Esophagus muscularis mucosa (tissue), 4 donors: ENCODE measurements around the gene BAHCC1. TPM values are rescaled to one million over a fixed set of nuclear protein-coding genes. Genes with fewer than 3 reads are reported as not detected.
"Not testable (repeated sequence)": the region's sequence is repeated elsewhere in the genome, so short reads cannot be mapped to it uniquely, and the experiment has no call there.

Experiments
- DNase-seq: peaks from one replicate; pipeline ENCODE4 v3.0.0-alpha.2; 2017; ENCODE audit errors: extremely low spot score
- H3K27ac ChIP-seq, 4 donors: fragments of 200-600 bp; sonication (generic); replicated peaks in 1 of 4; 1 replicate in 3 of 4; 2 replicates in 1 of 4; pipeline ENCODE4 v1.5.1; 2016 to 2019; ENCODE audit warnings: mild to moderate bottlenecking in 1 of 4
- H3K27me3 ChIP-seq, 4 donors: fragments of 200-600 bp; sonication (generic); one replicate each; pipeline versions ENCODE4 v1.5.1 to v1.6.0; 2016 to 2019
- H3K36me3 ChIP-seq, 4 donors: fragments of 200-600 bp; sonication (generic); one replicate each; pipeline ENCODE4 v1.5.1; 2016 to 2019
- H3K4me1 ChIP-seq, 4 donors: fragments of 200-600 bp; sonication (generic); one replicate each; pipeline ENCODE4 v1.5.1; 2016 to 2019
- H3K4me3 ChIP-seq, 4 donors: fragments of 200-600 bp; sonication (generic); 1 replicate in 2 of 4; 2 replicates in 2 of 4; pipeline ENCODE4 v1.5.1; 2016 to 2019; ENCODE audit warnings: mild to moderate bottlenecking in 4 of 4, moderate library complexity in 1 of 4
- H3K9me3 ChIP-seq, 4 donors: fragments of 200-600 bp; sonication (generic); 1 replicate in 3 of 4; 2 replicates in 1 of 4; pipeline ENCODE4 v1.5.1; 2016 to 2019
- EP300 ChIP-seq: sonication (generic); formaldehyde crosslinking; IDR thresholded peaks from one replicate; pipeline ENCODE4 v1.6.1; 2017; ENCODE audit warnings: antibody characterized with exemption
- POLR2A ChIP-seq: fragments of 450-650 bp; IDR thresholded peaks from one replicate; pipeline ENCODE4 v1.6.1; 2017; ENCODE audit warnings: antibody characterized with exemption, moderate library complexity, mild to moderate bottlenecking, low read depth
- POLR2AphosphoS5 ChIP-seq, 2 donors: sonication (generic); formaldehyde crosslinking; IDR thresholded peaks; one replicate each; pipeline ENCODE4 v1.6.1; 2017; ENCODE audit warnings: antibody characterized with exemption in 2 of 2
- WGBS: methylation state at CpG from one replicate; pipeline ENCODE4 v1.1.5; 2018; 5-methylcytosine and 5-hydroxymethylcytosine counted together
- intact Hi-C: fragments of 100-400 bp; cut with DNase I; formaldehyde crosslinking; loops from one replicate; pipeline ENCODE4 v1.15.1; 2023
- total RNA-seq, 4 donors: library from RNA; depleted of rRNA; stranded (reverse); fragments of >200 nt; gene quantifications; one replicate each; pipeline versions ENCODE4 v1.1.0 to v1.2.1, GENCODE V29; 2016
- TF ChIP-seq, protein P1 (sequence below), 3 experiments: fragments of 200-600 bp in 2 of 3; fragments of 450-650 bp in 1 of 3; sonication (generic) in 2 of 3; IDR thresholded peaks; one replicate each; pipeline ENCODE4 v1.5.1; 2017 to 2019; ENCODE audit warnings: antibody characterized with exemption in 3 of 3, mild to moderate bottlenecking in 2 of 3, moderate library complexity in 1 of 3

Gene BAHCC1
- total RNA-seq, 4 donors from 2014 or later = 15.9 to 38.1 (median 21.1) TPM

DNA sequence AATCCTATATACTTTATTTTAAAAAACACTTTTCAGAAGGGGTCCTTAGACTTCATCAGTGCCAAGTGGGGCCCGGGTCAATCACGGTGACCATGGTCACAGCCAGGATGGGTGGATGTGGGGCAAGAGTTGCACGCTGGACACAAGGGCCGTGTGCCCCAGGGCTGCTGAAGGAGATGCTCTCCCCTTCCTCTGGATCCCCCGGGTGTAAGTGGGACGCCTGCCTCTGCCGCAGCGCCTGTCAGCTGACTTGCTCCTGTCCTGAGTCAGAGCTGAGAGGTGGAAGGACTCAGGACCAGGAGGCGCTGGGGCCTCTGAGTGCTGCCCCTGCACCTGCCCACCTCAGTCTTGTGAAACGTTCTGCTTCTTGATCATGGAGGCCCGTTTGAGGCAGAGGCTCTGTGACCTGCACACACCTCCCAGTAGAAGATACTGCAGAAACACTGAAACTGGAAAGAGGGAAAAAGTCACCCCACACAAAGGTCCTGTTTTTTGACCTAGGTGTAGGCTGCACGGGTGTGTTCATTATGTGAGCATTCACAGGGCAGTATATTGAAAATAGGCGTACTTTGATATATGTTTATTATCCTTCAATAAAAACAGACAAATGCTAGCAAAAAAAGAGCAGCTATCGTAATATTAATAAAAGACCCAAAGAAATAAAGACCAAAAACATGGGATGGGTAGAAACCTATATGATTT, 40.9 kb upstream of the BAHCC1 start:
- DNase-seq = no peak
- H3K36me3 ChIP-seq = no peaks in the 10 kb centered on the region
- H3K27ac ChIP-seq = no peak overlapping the region
- peaks cover 0 to 2% (median 1%) of the 10 kb centered on the region in 4 donors for H3K4me1 ChIP-seq
- no peaks in the 10 kb centered on the region for H3K27me3 ChIP-seq
- no peaks in the 10 kb centered on the region for H3K9me3 ChIP-seq
- TF ChIP-seq EP300 (no peak), POLR2AphosphoS5 (IDR thresholded peaks at IDR 0.05) (no peak)
- TF ChIP-seq, protein P1, sequence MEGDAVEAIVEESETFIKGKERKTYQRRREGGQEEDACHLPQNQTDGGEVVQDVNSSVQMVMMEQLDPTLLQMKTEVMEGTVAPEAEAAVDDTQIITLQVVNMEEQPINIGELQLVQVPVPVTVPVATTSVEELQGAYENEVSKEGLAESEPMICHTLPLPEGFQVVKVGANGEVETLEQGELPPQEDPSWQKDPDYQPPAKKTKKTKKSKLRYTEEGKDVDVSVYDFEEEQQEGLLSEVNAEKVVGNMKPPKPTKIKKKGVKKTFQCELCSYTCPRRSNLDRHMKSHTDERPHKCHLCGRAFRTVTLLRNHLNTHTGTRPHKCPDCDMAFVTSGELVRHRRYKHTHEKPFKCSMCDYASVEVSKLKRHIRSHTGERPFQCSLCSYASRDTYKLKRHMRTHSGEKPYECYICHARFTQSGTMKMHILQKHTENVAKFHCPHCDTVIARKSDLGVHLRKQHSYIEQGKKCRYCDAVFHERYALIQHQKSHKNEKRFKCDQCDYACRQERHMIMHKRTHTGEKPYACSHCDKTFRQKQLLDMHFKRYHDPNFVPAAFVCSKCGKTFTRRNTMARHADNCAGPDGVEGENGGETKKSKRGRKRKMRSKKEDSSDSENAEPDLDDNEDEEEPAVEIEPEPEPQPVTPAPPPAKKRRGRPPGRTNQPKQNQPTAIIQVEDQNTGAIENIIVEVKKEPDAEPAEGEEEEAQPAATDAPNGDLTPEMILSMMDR (IDR thresholded peaks at IDR 0.05) = no peak
- 83% methylated on average over 14 of the region's 14 CpGs for WGBS
- H3K4me3 ChIP-seq = no peak overlapping the region
- intact Hi-C loops = no loop called here

- Histone ChIP-seq H3K4me3 (no peak overlapping the region), H3K4me1 (peaks cover 0 to 8% (median 3%) of the 10 kb centered on the region in 4 donors), H3K9me3 (no peaks in the 10 kb centered on the region), H3K36me3 (no peaks in the 10 kb centered on the region), H3K27me3 (no peaks in the 10 kb centered on the region), H3K27ac (no peak overlapping the region)
- intact Hi-C loops = no loop called here
- TF ChIP-seq, protein P1 (IDR thresholded peaks at IDR 0.05) = no peak
- TF ChIP-seq POLR2A = no peak
- no peak for TF ChIP-seq POLR2AphosphoS5 (IDR thresholded peaks at IDR 0.05)
- no peak for TF ChIP-seq EP300
- DNase-seq = no peak
- 83% methylated on average over 9 of the region's 9 CpGs for WGBS
Observed at GRCh38 chr17:81354954-81355347, 40.3 kb upstream of the BAHCC1 start.

DNA sequence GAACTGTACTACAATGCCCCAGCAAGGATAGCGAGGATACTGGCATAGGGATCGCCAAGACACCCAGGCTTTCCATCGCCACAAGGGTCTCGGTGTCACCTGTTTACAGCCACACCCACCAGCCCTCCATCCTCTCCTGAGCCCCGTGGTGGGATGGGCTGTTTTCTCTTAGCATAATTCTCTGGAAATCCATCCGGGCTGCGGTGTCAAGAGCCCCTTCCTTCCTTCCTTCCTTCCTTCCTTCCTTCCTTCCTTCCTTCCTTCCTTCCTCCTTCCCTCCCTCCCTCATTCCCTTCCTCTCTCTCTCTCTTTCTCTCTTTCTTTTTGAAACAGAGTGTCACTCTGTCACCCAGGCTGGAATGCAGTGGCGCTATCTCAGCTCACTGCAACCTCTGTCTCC, 36.0 kb upstream of the BAHCC1 start:
- Histone ChIP-seq H3K36me3 (no peaks in the 10 kb centered on the region), H3K4me1 (peaks cover 0 to 14% (median 10%) of the 10 kb centered on the region in 4 donors), H3K27me3 (no peaks in the 10 kb centered on the region), H3K27ac (peak overlapping the region in 2 of 4 donors; percentile 29 to 70), H3K4me3 (no peak overlapping the region), H3K9me3 (no peaks in the 10 kb centered on the region)
- TF ChIP-seq POLR2A (no peak), EP300 (no peak), POLR2AphosphoS5 (IDR thresholded peaks at IDR 0.05) (no peak)
- TF ChIP-seq, protein P1 (IDR thresholded peaks at IDR 0.05) = no peak
- DNase-seq = no peak
- 76% methylated on average over 8 of the region's 8 CpGs for WGBS
- intact Hi-C loops = no loop called here

DNA sequence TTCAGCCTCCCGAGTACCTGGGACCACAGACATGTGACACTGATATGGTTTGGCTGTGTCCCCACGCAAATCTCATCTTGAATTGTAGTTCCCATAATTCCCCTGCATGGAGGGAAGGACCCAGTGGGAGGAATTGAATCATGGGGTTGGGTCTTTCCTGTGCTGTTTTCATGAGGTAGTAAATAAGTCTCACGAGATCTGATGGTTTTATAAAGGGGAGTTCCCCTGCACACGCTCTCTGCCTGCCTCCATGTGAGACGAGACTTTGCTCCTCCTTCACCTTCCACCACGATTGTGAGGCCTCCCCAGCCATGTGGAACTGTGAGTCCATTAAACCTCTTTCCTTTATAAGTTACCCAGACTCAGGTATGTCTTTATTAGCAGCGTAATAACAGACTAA, 33.3 kb upstream of the BAHCC1 start:
- DNase-seq, intact Hi-C loops, H3K27me3 ChIP-seq, H3K9me3 ChIP-seq, H3K36me3 ChIP-seq, H3K4me3 ChIP-seq, H3K27ac ChIP-seq: not testable (repeated sequence)
- peaks cover 15 to 37% (median 36%) of the 10 kb centered on the region in 4 donors for H3K4me1 ChIP-seq
- WGBS = 69% methylated on average over 7 of the region's 7 CpGs

- Histone ChIP-seq H3K4me3 (peak overlapping the region; percentile 44 to 54 (median 46)), H3K4me1 (peaks cover 15 to 36% (median 34%) of the 10 kb centered on the region in 4 donors), H3K9me3 (no peaks in the 10 kb centered on the region), H3K36me3 (no peaks in the 10 kb centered on the region), H3K27ac (peak overlapping the region; percentile 85 to 92 (median 87)), H3K27me3 (peaks cover 0 to 7% (median 0%) of the 10 kb centered on the region in 4 donors)
- 88% methylated on average over 17 of the region's 26 CpGs for WGBS
- DNase-seq = no peak
- TF ChIP-seq POLR2AphosphoS5 (IDR thresholded peaks at IDR 0.05) (no peak), EP300 (no peak), POLR2A (no peak)
- TF ChIP-seq, protein P1 (IDR thresholded peaks at IDR 0.05) = no peak
- intact Hi-C loops = no loop called here
Observed at GRCh38 chr17:81364278-81365147, 30.7 kb upstream of the BAHCC1 start.
